WTC11 (cell line): ENCODE data around the gene GPC6.

Source experiments
- AFF4 ChIP-seq: sonication (generic); formaldehyde crosslinking; IDR thresholded peaks from 2 replicates; pipeline ENCODE4 v1.8.1; 2023; ENCODE audit warnings: mild to moderate bottlenecking, missing genetic modification reagents, borderline replicate concordance
- ATF2 ChIP-seq: sonication (generic); formaldehyde crosslinking; IDR thresholded peaks from 2 replicates; pipeline ENCODE4 v1.8.1; 2022; ENCODE audit warnings: low read depth, missing genetic modification reagents, borderline replicate concordance
- CTCF ChIP-seq: fragments of 200-600 bp; IDR thresholded peaks from 2 replicates; pipeline ENCODE4 v1.8.0; 2022; ENCODE audit warnings: antibody characterized with exemption
- FOXK1 ChIP-seq: sonication (generic); formaldehyde crosslinking; IDR thresholded peaks from 2 replicates; pipeline ENCODE4 v1.8.0; 2022; ENCODE audit warnings: mild to moderate bottlenecking, moderate library complexity, missing genetic modification reagents
- FOXP4 ChIP-seq: sonication (generic); formaldehyde crosslinking; IDR thresholded peaks from 2 replicates; pipeline ENCODE4 v1.8.0; 2022; ENCODE audit warnings: mild to moderate bottlenecking, missing genetic modification reagents
- HMGXB4 ChIP-seq: sonication (generic); formaldehyde crosslinking; IDR thresholded peaks from 2 replicates; pipeline ENCODE4 v1.8.1; 2023; ENCODE audit warnings: mild to moderate bottlenecking, moderate library complexity, missing genetic modification reagents
- JUN ChIP-seq: sonication (generic); formaldehyde crosslinking; IDR thresholded peaks from 2 replicates; pipeline ENCODE4 v1.8.0; 2023; ENCODE audit warnings: mild to moderate bottlenecking, missing genetic modification reagents
- NR1H2 ChIP-seq: sonication (generic); formaldehyde crosslinking; IDR thresholded peaks from 2 replicates; pipeline ENCODE4 v1.9.0; 2021; ENCODE audit warnings: mild to moderate bottlenecking, moderate library complexity, missing genetic modification reagents
- PREB ChIP-seq: sonication (generic); formaldehyde crosslinking; IDR thresholded peaks from 2 replicates; pipeline ENCODE4 v1.8.1; 2022; ENCODE audit warnings: mild to moderate bottlenecking, missing genetic modification reagents, moderate library complexity, borderline replicate concordance
- SMAD3 ChIP-seq: sonication (generic); formaldehyde crosslinking; IDR thresholded peaks from 2 replicates; pipeline ENCODE4 v1.8.0; 2022; ENCODE audit warnings: missing genetic modification reagents, mild to moderate bottlenecking, borderline replicate concordance
- TEAD4 ChIP-seq: sonication (generic); formaldehyde crosslinking; IDR thresholded peaks from 2 replicates; pipeline ENCODE4 v1.8.0; 2022; ENCODE audit warnings: mild to moderate bottlenecking, missing genetic modification reagents
- USF1 ChIP-seq: sonication (generic); formaldehyde crosslinking; IDR thresholded peaks from 2 replicates; pipeline ENCODE4 v1.8.0; 2022; ENCODE audit warnings: mild to moderate bottlenecking, missing genetic modification reagents
- ZNF512 ChIP-seq: sonication (generic); formaldehyde crosslinking; IDR thresholded peaks from 2 replicates; pipeline ENCODE4 v1.8.1; 2022; ENCODE audit warnings: missing genetic modification reagents, borderline replicate concordance

GRCh38 chr13:94329277-94329676, 1102.7 kb downstream of the GPC6 start:
- TF ChIP-seq CTCF (no peak), ATF2 (CRISPR knock-in tag) (no peak), USF1 (no peak), PREB (CRISPR knock-in tag) (no peak), FOXK1 (CRISPR knock-in tag) (no peak), HMGXB4 (CRISPR knock-in tag) (no peak), NR1H2 (no peak), AFF4 (CRISPR knock-in tag) (no peak), FOXP4 (no peak), TEAD4 (CRISPR knock-in tag) (no peak), SMAD3 (CRISPR knock-in tag) (no peak), JUN (CRISPR knock-in tag) (no peak), ZNF512 (no peak)
